Measurements from ENCODE around the gene GOLGA2. TPM values are rescaled to one million over a fixed set of nuclear protein-coding genes. Genes with fewer than 3 reads are reported as not detected.

GOLGA2 gene
- total RNA-seq, 2 experiments from 2014 or later: 28.2 to 58.2 TPM

DNA sequence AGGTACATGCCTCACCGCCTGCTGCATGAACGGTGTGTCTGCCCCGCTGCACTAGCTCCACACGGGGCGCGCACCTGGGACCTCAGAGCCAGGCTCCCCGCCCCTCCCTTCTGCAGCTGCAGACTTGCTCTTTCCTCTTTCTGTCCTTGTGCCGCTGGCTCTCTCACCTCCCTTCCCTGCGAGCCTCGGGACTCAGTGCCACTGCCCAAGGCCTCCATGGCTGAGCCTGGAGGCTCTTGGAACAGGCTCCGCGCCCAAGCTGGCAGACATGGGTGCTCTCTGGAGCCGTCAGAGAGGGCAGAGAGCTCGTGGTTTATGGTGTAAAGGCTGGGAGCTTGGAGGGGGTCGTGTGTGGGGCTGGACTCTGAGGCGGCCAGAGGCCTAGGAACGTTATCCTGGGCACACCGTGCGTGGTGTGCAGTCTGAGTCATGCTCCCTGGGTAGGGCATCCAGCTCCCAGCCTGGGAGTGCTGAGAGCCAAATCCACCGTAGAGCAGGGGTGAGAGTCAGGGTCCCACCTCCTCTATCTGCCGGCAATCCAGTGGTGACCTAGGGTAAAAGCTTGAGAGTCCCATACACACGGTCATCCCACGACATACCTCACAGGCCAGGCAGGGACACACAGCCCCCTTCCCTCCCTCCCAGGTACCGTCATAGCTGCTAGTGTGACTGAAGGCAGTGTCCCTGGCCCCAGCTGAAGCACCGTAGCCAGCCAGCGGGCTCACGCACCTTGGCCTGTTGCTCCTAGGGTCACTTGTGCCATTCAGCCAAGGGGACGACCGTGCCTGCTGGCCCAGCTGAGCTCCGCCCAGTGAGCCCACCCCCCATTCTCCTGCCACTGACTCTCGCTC is 22.4 kb downstream of the GOLGA2 start:
- no peaks in the 10 kb centered on the region for H3K9me3 ChIP-seq (ENCODE audit: low read length)
- intact Hi-C loops (cut with micrococcal nuclease; ENCODE audit: unreplicated experiment): no loop called here
- H2AFZ ChIP-seq (ENCODE audit: low read length): no peak overlapping the region
- no TSS peak for BruUV-seq (replicated peaks)
- ChIA-PET POLR2A (interaction anchor here (0.6 kb wide), 1 partner anchor 881 kb away, joined by 3 read pairs; no protein-coding TSS in a partner anchor), CTCF (ENCODE audit: unreplicated experiment) (no interaction called here)
- H3K79me2 ChIP-seq (ENCODE audit: insufficient read depth, low read depth, low read length): no peaks in the 10 kb centered on the region
- H3K36me3 ChIP-seq (ENCODE audit: insufficient read depth, low read length): no peaks in the 10 kb centered on the region
- H3K27ac ChIP-seq (ENCODE audit: low read depth, low read length, poor library complexity, severe bottlenecking): no peak overlapping the region
- peaks cover 16% of the 10 kb centered on the region for H3K4me1 ChIP-seq (ENCODE audit: insufficient read depth, low read length, poor library complexity, severe bottlenecking)
- H3K4me3 ChIP-seq (ENCODE audit: low read depth, low read length, poor library complexity, severe bottlenecking): no peak overlapping the region
- DNase-seq (ENCODE audit: low spot score): peak; percentile 74
- H3K4me2 ChIP-seq (ENCODE audit: low read length): no peak overlapping the region
- TF ChIP-seq CTCF (conservative IDR thresholded peaks at IDR 0.05; ENCODE audit: low read length) (no peak), EZH2phosphoT487 (IDR thresholded peaks at IDR 0.05; ENCODE audit: borderline replicate concordance, low read depth, low read length) (no peak)
- H4K20me1 ChIP-seq (ENCODE audit: insufficient read depth, low read length): no peaks in the 10 kb centered on the region
- H3K9me2 ChIP-seq (ENCODE audit: insufficient read depth, low read length): no peaks in the 10 kb centered on the region

GRCh38 chr9:128252317-128253139 is 23.3 kb downstream of the GOLGA2 start:
- H4K20me1 ChIP-seq (ENCODE audit: insufficient read depth, low read length): no peaks in the 10 kb centered on the region
- BruUV-seq (replicated peaks): no TSS peak
- no peak overlapping the region for H3K27ac ChIP-seq (ENCODE audit: low read depth, low read length, poor library complexity, severe bottlenecking)
- CTCF ChIA-PET (ENCODE audit: unreplicated experiment): no interaction called here
- no peaks in the 10 kb centered on the region for H3K9me2 ChIP-seq (ENCODE audit: insufficient read depth, low read length)
- TF ChIP-seq CTCF (conservative IDR thresholded peaks at IDR 0.05; ENCODE audit: low read length) (no peak), EZH2phosphoT487 (IDR thresholded peaks at IDR 0.05; ENCODE audit: borderline replicate concordance, low read depth, low read length) (no peak)
- no peak overlapping the region for H3K4me3 ChIP-seq (ENCODE audit: low read depth, low read length, poor library complexity, severe bottlenecking)
- intact Hi-C loops (cut with micrococcal nuclease; ENCODE audit: unreplicated experiment): no loop called here
- POLR2A ChIA-PET: no interaction called here
- no peak for DNase-seq (ENCODE audit: low spot score)
- H2AFZ ChIP-seq (ENCODE audit: low read length): no peak overlapping the region
- no peaks in the 10 kb centered on the region for H3K36me3 ChIP-seq (ENCODE audit: insufficient read depth, low read length)
- H3K79me2 ChIP-seq (ENCODE audit: insufficient read depth, low read depth, low read length): no peaks in the 10 kb centered on the region
- no peak overlapping the region for H3K4me2 ChIP-seq (ENCODE audit: low read length)
- H3K9me3 ChIP-seq (ENCODE audit: low read length): no peaks in the 10 kb centered on the region
- peaks cover 16% of the 10 kb centered on the region for H3K4me1 ChIP-seq (ENCODE audit: insufficient read depth, low read length, poor library complexity, severe bottlenecking)

Measured in OCI-LY7 (cell line).